Astrocyte (in vitro differentiated cells and primary cell): ENCODE data around the gene WDR27. TPM values are rescaled to one million over a fixed set of nuclear protein-coding genes. Genes with fewer than 3 reads are reported as not detected.

Source experiments
- DNase-seq: peaks from one replicate; pipeline ENCODE4 v3.0.0-alpha.2; 2010; ENCODE audit warnings: low read depth
- FAIRE-seq: peaks from 2 replicates; lab custom pipeline; 2011; peaks lifted over from hg19 to GRCh38; lab: Jason Lieb, UNC
- H2AFZ ChIP-seq: 2 replicates; pipeline ENCODE4 v1.6.0; 2012; ENCODE audit warnings: low read depth, low read length, inconsistent platforms
- H3K27ac ChIP-seq: 2 replicates; pipeline ENCODE4 v1.5.1; 2011; ENCODE audit warnings: low read depth, low read length, inconsistent platforms
- H3K27me3 ChIP-seq: 2 replicates; pipeline ENCODE4 v1.6.0; 2011; ENCODE audit warnings: low read length, inconsistent platforms; ENCODE audit not compliant: insufficient read depth
- H3K36me3 ChIP-seq: 2 replicates; pipeline ENCODE4 v1.5.1; 2011; ENCODE audit warnings: low read length, inconsistent platforms; ENCODE audit not compliant: insufficient read depth
- H3K4me1 ChIP-seq: 2 replicates; pipeline ENCODE4 v1.5.1; 2011; ENCODE audit warnings: low read length, inconsistent platforms; ENCODE audit not compliant: insufficient read depth
- H3K4me2 ChIP-seq: 2 replicates; pipeline ENCODE4 v1.6.0; 2012; ENCODE audit warnings: low read length, inconsistent platforms
- H3K4me3 ChIP-seq: 2 replicates; pipeline ENCODE4 v1.5.1; 2011; ENCODE audit warnings: low read depth, mild to moderate bottlenecking, low read length, inconsistent platforms; ENCODE audit not compliant: insufficient read depth
- H3K79me2 ChIP-seq: 2 replicates; pipeline ENCODE4 v1.6.0; 2012; ENCODE audit warnings: mild to moderate bottlenecking, low read length, inconsistent platforms; ENCODE audit not compliant: insufficient read depth
- H3K9ac ChIP-seq: 2 replicates; pipeline ENCODE4 v1.6.0; 2012; ENCODE audit warnings: mild to moderate bottlenecking, low read length, inconsistent platforms
- H3K9me3 ChIP-seq: 2 replicates; pipeline ENCODE4 v1.5.1; 2012; ENCODE audit warnings: low read depth, mild to moderate bottlenecking, low read length, inconsistent platforms; ENCODE audit not compliant: insufficient read depth
- H4K20me1 ChIP-seq: 2 replicates; pipeline ENCODE4 v1.6.0; 2012; ENCODE audit warnings: low read length, inconsistent platforms; ENCODE audit not compliant: insufficient read depth
- H3K27ac Mint-ChIP-seq: one replicate; pipeline ENCODE4 v1.8.0; 2021; ENCODE audit warnings: mild to moderate bottlenecking, mixed read lengths; ENCODE audit not compliant: unreplicated experiment
- H3K27me3 Mint-ChIP-seq: one replicate; pipeline ENCODE4 v1.8.0; 2021; ENCODE audit warnings: low read depth, mixed read lengths; ENCODE audit not compliant: unreplicated experiment
- H3K36me3 Mint-ChIP-seq: one replicate; pipeline ENCODE4 v1.8.0; 2021; ENCODE audit warnings: low read depth, mixed read lengths; ENCODE audit not compliant: unreplicated experiment
- H3K4me1 Mint-ChIP-seq: one replicate; pipeline ENCODE4 v1.8.0; 2021; ENCODE audit warnings: low read depth, mixed read lengths; ENCODE audit not compliant: unreplicated experiment
- H3K4me3 Mint-ChIP-seq: one replicate; pipeline ENCODE4 v1.8.0; 2021; ENCODE audit warnings: mild to moderate bottlenecking, moderate library complexity, mixed read lengths; ENCODE audit not compliant: unreplicated experiment
- H3K9me3 Mint-ChIP-seq: one replicate; pipeline ENCODE4 v1.8.0; 2021; ENCODE audit warnings: mild to moderate bottlenecking, mixed read lengths; ENCODE audit not compliant: unreplicated experiment
- EZH2 ChIP-seq: IDR thresholded peaks from 2 replicates; pipeline ENCODE4 v1.6.1; 2012; ENCODE audit warnings: mild to moderate bottlenecking, low read length, inconsistent platforms; ENCODE audit not compliant: insufficient read depth
- total RNA-seq: library from RNA; stranded (reverse); gene quantifications from 2 replicates; pipeline ENCODE4 v1.2.1, GENCODE V29; 2021
- TF ChIP-seq, protein P1 (sequence below): IDR thresholded peaks from 2 replicates; pipeline ENCODE4 v1.5.1; 2011; ENCODE audit warnings: low read depth, mild to moderate bottlenecking, inconsistent platforms, low read length, moderate library complexity; ENCODE audit not compliant: insufficient read depth

Gene WDR27
- total RNA-seq, 1 donor from 2014 or later: 31.2 TPM

GRCh38 chr6:169454872-169455204, 247.0 kb downstream of the WDR27 start:
- no peak for DNase-seq
- Histone ChIP-seq H3K4me3 (no peak overlapping the region), H3K9ac (no peak overlapping the region), H4K20me1 (no peaks in the 10 kb centered on the region), H3K4me2 (no peak overlapping the region), H3K9me3 (no peaks in the 10 kb centered on the region), H2AFZ (no peak overlapping the region), H3K27ac (no peak overlapping the region), H3K36me3 (no peaks in the 10 kb centered on the region), H3K79me2 (no peaks in the 10 kb centered on the region), H3K4me1 (peaks cover 14% of the 10 kb centered on the region), H3K27me3 (no peaks in the 10 kb centered on the region)
- no peak for FAIRE-seq
- no peak overlapping the region for H3K4me3 Mint-ChIP-seq
- no peaks in the 10 kb centered on the region for H3K9me3 Mint-ChIP-seq
- no peaks in the 10 kb centered on the region for H3K36me3 Mint-ChIP-seq
- TF ChIP-seq, protein P1, sequence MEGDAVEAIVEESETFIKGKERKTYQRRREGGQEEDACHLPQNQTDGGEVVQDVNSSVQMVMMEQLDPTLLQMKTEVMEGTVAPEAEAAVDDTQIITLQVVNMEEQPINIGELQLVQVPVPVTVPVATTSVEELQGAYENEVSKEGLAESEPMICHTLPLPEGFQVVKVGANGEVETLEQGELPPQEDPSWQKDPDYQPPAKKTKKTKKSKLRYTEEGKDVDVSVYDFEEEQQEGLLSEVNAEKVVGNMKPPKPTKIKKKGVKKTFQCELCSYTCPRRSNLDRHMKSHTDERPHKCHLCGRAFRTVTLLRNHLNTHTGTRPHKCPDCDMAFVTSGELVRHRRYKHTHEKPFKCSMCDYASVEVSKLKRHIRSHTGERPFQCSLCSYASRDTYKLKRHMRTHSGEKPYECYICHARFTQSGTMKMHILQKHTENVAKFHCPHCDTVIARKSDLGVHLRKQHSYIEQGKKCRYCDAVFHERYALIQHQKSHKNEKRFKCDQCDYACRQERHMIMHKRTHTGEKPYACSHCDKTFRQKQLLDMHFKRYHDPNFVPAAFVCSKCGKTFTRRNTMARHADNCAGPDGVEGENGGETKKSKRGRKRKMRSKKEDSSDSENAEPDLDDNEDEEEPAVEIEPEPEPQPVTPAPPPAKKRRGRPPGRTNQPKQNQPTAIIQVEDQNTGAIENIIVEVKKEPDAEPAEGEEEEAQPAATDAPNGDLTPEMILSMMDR: no peak
- TF ChIP-seq EZH2: no peak
- peaks cover 17% of the 10 kb centered on the region for H3K4me1 Mint-ChIP-seq
- H3K27ac Mint-ChIP-seq: no peak overlapping the region
- H3K27me3 Mint-ChIP-seq: no peaks in the 10 kb centered on the region

DNA sequence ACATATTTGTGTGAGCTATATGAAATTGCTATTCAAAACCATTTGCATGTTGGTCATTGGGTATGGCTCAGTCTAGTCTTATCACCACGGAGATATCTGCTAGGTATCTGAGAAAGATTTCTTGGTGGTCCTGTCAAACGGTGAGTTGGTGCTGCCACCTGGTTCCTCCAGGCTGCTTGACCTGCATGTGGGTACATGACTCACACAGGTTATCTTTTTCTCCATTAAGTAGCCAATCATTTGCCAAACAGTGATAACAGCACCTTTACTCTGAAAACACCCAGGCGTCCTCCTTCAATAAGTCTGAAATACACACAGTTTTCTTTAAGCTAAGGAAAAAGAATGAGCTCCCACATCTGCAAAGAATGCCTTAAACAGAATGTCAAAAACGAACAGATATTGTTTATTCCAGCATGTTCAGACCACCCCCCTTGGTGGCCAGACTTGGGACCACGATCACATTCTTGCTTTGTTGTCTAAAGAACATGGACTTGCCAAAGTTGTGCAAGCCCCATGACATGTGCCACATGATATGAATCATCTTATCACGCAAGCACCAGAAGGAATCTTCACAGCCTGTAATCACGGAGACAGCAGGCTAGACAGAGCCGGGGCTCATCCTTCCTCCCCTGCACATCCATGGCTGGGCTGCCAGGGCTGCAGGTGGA, 247.5 kb downstream of the WDR27 start:
- no peak overlapping the region for H3K4me3 ChIP-seq
- Mint-ChIP-seq H3K9me3 (no peaks in the 10 kb centered on the region), H3K27me3 (no peaks in the 10 kb centered on the region), H3K4me3 (no peak overlapping the region), H3K4me1 (peaks cover 17% of the 10 kb centered on the region), H3K27ac (no peak overlapping the region), H3K36me3 (no peaks in the 10 kb centered on the region)
- TF ChIP-seq, protein P1: no peak
- no peak for TF ChIP-seq EZH2
- H3K9ac ChIP-seq: no peak overlapping the region
- peaks cover 14% of the 10 kb centered on the region for H3K4me1 ChIP-seq
- no peaks in the 10 kb centered on the region for H3K9me3 ChIP-seq
- H3K27me3 ChIP-seq: no peaks in the 10 kb centered on the region
- no peaks in the 10 kb centered on the region for H4K20me1 ChIP-seq
- no peak overlapping the region for H2AFZ ChIP-seq
- no peak overlapping the region for H3K4me2 ChIP-seq
- H3K79me2 ChIP-seq: no peaks in the 10 kb centered on the region
- peak; percentile 69 for DNase-seq
- no peaks in the 10 kb centered on the region for H3K36me3 ChIP-seq
- FAIRE-seq: peak; percentile 67
- H3K27ac ChIP-seq: no peak overlapping the region

DNA sequence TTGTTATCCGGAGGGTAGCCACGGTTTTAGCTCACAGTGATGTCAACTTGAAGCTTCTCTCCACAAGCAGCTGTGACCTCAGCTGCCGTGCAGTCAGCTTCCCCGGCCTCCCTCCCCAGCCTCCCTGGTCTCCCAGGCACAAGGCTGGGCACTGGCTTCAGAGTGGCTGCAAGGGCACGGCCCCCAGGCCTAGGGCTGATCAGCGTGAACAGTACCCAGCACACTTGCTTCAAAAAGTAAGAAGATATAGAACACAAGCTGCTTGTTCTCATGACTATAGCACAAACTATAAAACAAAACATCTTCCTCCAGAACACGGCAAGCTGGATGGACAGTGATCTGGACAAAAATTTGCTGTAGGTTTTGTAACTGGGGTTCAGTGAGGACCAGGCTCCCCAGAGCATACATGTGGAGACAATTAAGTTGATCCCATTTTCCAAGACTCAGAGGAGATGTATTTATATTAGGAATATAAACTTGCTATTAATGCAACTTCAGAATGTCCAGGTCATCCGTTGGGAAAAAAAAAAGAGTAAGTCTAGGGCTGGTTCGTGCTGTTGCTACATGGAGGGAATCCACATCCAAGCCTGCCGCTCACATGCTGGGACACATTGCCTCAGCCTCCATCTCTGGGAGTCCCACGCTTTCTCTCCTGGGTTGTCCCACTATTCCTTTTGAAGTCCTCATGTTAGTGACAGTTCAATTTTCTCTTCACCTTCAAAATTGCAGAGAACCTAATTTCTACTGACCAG, 248.8 kb downstream of the WDR27 start:
- Histone ChIP-seq H3K4me1 (peaks cover 14% of the 10 kb centered on the region), H3K9ac (no peak overlapping the region), H2AFZ (no peak overlapping the region), H4K20me1 (no peaks in the 10 kb centered on the region), H3K79me2 (no peaks in the 10 kb centered on the region), H3K27me3 (no peaks in the 10 kb centered on the region), H3K27ac (no peak overlapping the region), H3K4me3 (no peak overlapping the region), H3K9me3 (no peaks in the 10 kb centered on the region), H3K36me3 (no peaks in the 10 kb centered on the region), H3K4me2 (no peak overlapping the region)
- FAIRE-seq (no peak), DNase-seq (no peak)
- Mint-ChIP-seq H3K36me3 (no peaks in the 10 kb centered on the region), H3K9me3 (no peaks in the 10 kb centered on the region), H3K27ac (no peak overlapping the region), H3K4me3 (no peak overlapping the region), H3K27me3 (no peaks in the 10 kb centered on the region), H3K4me1 (peaks cover 17% of the 10 kb centered on the region)
- TF ChIP-seq EZH2: no peak
- TF ChIP-seq, protein P1: no peak
